Stomach (tissue), 9 donors: ENCODE results near the gene ZFAND2B. TPM values are rescaled to one million over a fixed set of nuclear protein-coding genes. Genes with fewer than 3 reads are reported as not detected.

ENCODE experiments used
- DNase-seq, 2 donors: peaks; one replicate each; pipeline versions ENCODE4 v3.0.0 to v3.0.0-alpha.2; 2013 to 2019
- H3K27ac ChIP-seq, 5 donors: fragments of 200-600 bp in 4 of 5; sonication (generic) in 4 of 5; one replicate each; pipeline ENCODE4 v1.5.1; 2013 to 2019; ENCODE audit warnings: mild to moderate bottlenecking in 1 of 5, moderate library complexity in 1 of 5
- H3K27me3 ChIP-seq, 3 donors: fragments of 200-600 bp; sonication (generic); one replicate each; pipeline ENCODE4 v1.5.1; 2017 to 2019; ENCODE audit warnings: mixed run types in 1 of 3
- H3K36me3 ChIP-seq, 4 donors: fragments of 200-600 bp; sonication (generic); 1 replicate in 3 of 4; 2 replicates in 1 of 4; pipeline ENCODE4 v1.5.1; 2016 to 2019
- H3K4me1 ChIP-seq, 4 donors: fragments of 200-600 bp; sonication (generic); one replicate each; pipeline ENCODE4 v1.5.1; 2016 to 2019
- H3K4me3 ChIP-seq, 4 donors: fragments of 200-600 bp; sonication (generic) in 3 of 4; one replicate each; pipeline ENCODE4 v1.5.1; 2016 to 2019; ENCODE audit warnings: mild to moderate bottlenecking in 1 of 4
- H3K9me3 ChIP-seq, 4 donors: fragments of 200-600 bp; sonication (generic); one replicate each; pipeline ENCODE4 v1.5.1; 2016 to 2019
- EP300 ChIP-seq: sonication (generic); formaldehyde crosslinking; IDR thresholded peaks from one replicate; pipeline ENCODE4 v1.6.1; 2017; ENCODE audit warnings: antibody characterized with exemption
- POLR2A ChIP-seq, 4 donors: fragments of 450-650 bp; IDR thresholded peaks; one replicate each; pipeline ENCODE4 v1.6.1; 2016; ENCODE audit warnings: antibody characterized with exemption in 4 of 4, control low read depth in 2 of 4, mild to moderate bottlenecking in 1 of 4, moderate library complexity in 1 of 4
- POLR2AphosphoS5 ChIP-seq, 3 donors: sonication (generic); formaldehyde crosslinking; IDR thresholded peaks; one replicate each; pipeline ENCODE4 v1.6.1; 2016; ENCODE audit warnings: antibody characterized with exemption in 3 of 3
- WGBS, 5 donors: extraction: QIAGEN DNeasy Blood & Tissue Kit in 3 of 5; methylation state at CpG; one replicate each; pipeline versions ENCODE4 v1.1.5 to v1.1.7; 2013 to 2018; 5-methylcytosine and 5-hydroxymethylcytosine counted together
- intact Hi-C: fragments of 100-400 bp; cut with DNase I; formaldehyde crosslinking; loops from one replicate; pipeline ENCODE4 v1.15.1; 2023; ENCODE audit warnings: low total_unique reads
- polyA plus RNA-seq, 3 donors: library from polyadenylated mRNA; stranded (reverse); fragments of 200-250 nt; gene quantifications; one replicate each; pipeline ENCODE4 v1.2.3, GENCODE V29; 2013
- total RNA-seq, 5 donors: library from RNA; depleted of rRNA; stranded (reverse); fragments of >200 nt; gene quantifications; one replicate each; pipeline versions ENCODE4 v1.1.0 to v1.2.3, GENCODE V29; 2014 to 2016
- TF ChIP-seq, protein P1 (sequence below), 7 experiments: fragments of 450-650 bp in 4 of 7; fragments of 200-600 bp in 3 of 7; sonication (generic) in 3 of 7; IDR thresholded peaks; one replicate each; pipeline ENCODE4 v1.5.1; 2016 to 2019; ENCODE audit warnings: antibody characterized with exemption in 7 of 7, control low read depth in 2 of 7, mild to moderate bottlenecking in 1 of 7
- donor health status: healthy with polysubstance abuse.
- donor health status: Bipolar disorder and iron deficiency.
- donor health status: healthy.

Gene ZFAND2B
- total and polyA plus RNA-seq, 8 donors, result 21.3 to 81.3 (median 44.7) TPM

GRCh38 chr2:219179601-219180465 is 26.7 kb upstream of the ZFAND2B start:
- H3K27me3 ChIP-seq, result no peaks in the 10 kb centered on the region
- H3K9me3 ChIP-seq, result no peaks in the 10 kb centered on the region
- TF ChIP-seq, protein P1, sequence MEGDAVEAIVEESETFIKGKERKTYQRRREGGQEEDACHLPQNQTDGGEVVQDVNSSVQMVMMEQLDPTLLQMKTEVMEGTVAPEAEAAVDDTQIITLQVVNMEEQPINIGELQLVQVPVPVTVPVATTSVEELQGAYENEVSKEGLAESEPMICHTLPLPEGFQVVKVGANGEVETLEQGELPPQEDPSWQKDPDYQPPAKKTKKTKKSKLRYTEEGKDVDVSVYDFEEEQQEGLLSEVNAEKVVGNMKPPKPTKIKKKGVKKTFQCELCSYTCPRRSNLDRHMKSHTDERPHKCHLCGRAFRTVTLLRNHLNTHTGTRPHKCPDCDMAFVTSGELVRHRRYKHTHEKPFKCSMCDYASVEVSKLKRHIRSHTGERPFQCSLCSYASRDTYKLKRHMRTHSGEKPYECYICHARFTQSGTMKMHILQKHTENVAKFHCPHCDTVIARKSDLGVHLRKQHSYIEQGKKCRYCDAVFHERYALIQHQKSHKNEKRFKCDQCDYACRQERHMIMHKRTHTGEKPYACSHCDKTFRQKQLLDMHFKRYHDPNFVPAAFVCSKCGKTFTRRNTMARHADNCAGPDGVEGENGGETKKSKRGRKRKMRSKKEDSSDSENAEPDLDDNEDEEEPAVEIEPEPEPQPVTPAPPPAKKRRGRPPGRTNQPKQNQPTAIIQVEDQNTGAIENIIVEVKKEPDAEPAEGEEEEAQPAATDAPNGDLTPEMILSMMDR (IDR thresholded peaks at IDR 0.05), result no peak
- TF ChIP-seq POLR2A (IDR thresholded peaks at IDR 0.05), result no peak
- TF ChIP-seq POLR2AphosphoS5 (IDR thresholded peaks at IDR 0.05), result no peak
- TF ChIP-seq EP300, result no peak
- 92 to 99% (median 95%) methylated on average over 9 of the region's 9 CpGs for WGBS, 5 donors
- H3K27ac ChIP-seq, result no peak overlapping the region
- peaks cover 35 to 59% (median 56%) of the 10 kb centered on the region in 4 donors for H3K36me3 ChIP-seq
- DNase-seq, result no peak
- intact Hi-C loops, result no loop called here
- peaks cover 19 to 51% (median 38%) of the 10 kb centered on the region in 4 donors for H3K4me1 ChIP-seq
- peak overlapping the region in 1 of 4 donors; percentile 91 for H3K4me3 ChIP-seq

DNA sequence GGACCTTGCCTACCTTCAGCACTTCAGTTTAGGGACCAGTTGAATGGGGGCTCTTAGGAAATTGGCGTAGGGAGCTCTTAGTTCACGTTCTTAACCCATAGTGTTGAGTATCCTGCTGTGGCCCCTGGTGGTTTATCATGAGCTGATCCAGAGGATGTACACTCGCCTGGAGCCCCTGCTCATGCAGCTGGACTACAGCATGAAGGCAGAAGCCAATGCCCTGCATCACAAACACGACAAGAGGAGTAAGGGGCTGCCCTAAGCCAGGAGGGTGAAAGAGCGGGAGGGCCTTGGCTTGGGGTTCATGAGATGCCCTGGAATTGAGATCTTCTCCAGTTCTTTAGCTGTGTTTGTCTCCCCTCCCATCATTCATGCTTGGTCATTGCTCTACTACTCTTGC is 25.6 kb upstream of the ZFAND2B start:
- H3K36me3 ChIP-seq, result peaks cover 35 to 64% (median 60%) of the 10 kb centered on the region in 4 donors
- TF ChIP-seq EP300 (no peak), POLR2A (IDR thresholded peaks at IDR 0.05) (no peak)
- intact Hi-C loops, result no loop called here
- DNase-seq, result no peak
- 87 to 95% (median 91%) methylated on average over 5 of the region's 5 CpGs for WGBS, 5 donors
- peaks cover 12 to 39% (median 27%) of the 10 kb centered on the region in 4 donors for H3K4me1 ChIP-seq
- no peak overlapping the region for H3K4me3 ChIP-seq
- H3K27me3 ChIP-seq, result no peaks in the 10 kb centered on the region
- no peaks in the 10 kb centered on the region for H3K9me3 ChIP-seq
- no peak overlapping the region for H3K27ac ChIP-seq

GRCh38 chr2:219181531-219181930 is 25.1 kb upstream of the ZFAND2B start:
- H3K4me3 ChIP-seq, result no peak overlapping the region
- H3K4me1 ChIP-seq, result peaks cover 12 to 37% (median 25%) of the 10 kb centered on the region in 4 donors
- TF ChIP-seq, protein P1 (IDR thresholded peaks at IDR 0.05), result no peak
- TF ChIP-seq POLR2AphosphoS5 (IDR thresholded peaks at IDR 0.05) (no peak), POLR2A (IDR thresholded peaks at IDR 0.05) (no peak), EP300 (no peak)
- WGBS, 5 donors, result 88 to 97% (median 95%) methylated on average over 6 of the region's 6 CpGs
- no peaks in the 10 kb centered on the region for H3K9me3 ChIP-seq
- no peak overlapping the region for H3K27ac ChIP-seq
- DNase-seq, result no peak
- no peaks in the 10 kb centered on the region for H3K27me3 ChIP-seq
- H3K36me3 ChIP-seq, result peaks cover 35 to 67% (median 62%) of the 10 kb centered on the region in 4 donors
- intact Hi-C loops, result no loop called here

GRCh38 chr2:219182331-219183150 is 24.0 kb upstream of the ZFAND2B start:
- intact Hi-C loops, result no loop called here

More at GRCh38 chr2:219182331-219183150, 24.0 kb upstream of the ZFAND2B start:
- H3K4me3 ChIP-seq, result no peak overlapping the region
- no peak overlapping the region for H3K27ac ChIP-seq
- WGBS, 5 donors, result 72 to 85% (median 76%) methylated on average over 6 to 8 of the region's 8 CpGs
- no peak for DNase-seq
- no peaks in the 10 kb centered on the region for H3K9me3 ChIP-seq
- H3K36me3 ChIP-seq, result peaks cover 35 to 67% (median 62%) of the 10 kb centered on the region in 4 donors
- H3K27me3 ChIP-seq, result no peaks in the 10 kb centered on the region
- TF ChIP-seq, protein P1 (IDR thresholded peaks at IDR 0.05), result no peak
- no peak for TF ChIP-seq POLR2A (IDR thresholded peaks at IDR 0.05)
- TF ChIP-seq POLR2AphosphoS5 (IDR thresholded peaks at IDR 0.05), result no peak
- no peak for TF ChIP-seq EP300
- peaks cover 12 to 37% (median 22%) of the 10 kb centered on the region in 4 donors for H3K4me1 ChIP-seq
